ENCODE data around the gene GSN. TPM values are rescaled to one million over a fixed set of nuclear protein-coding genes. Genes with fewer than 3 reads are reported as not detected.

Gene GSN
- total RNA-seq, 1 donor from 2014 or later = 174 TPM

- no peak for TF ChIP-seq CTCF (conservative IDR thresholded peaks at IDR 0.05; ENCODE audit: low read depth, low read length)
- DNase-seq (ENCODE audit: low read depth) = no peak
- H3K4me3 ChIP-seq (ENCODE audit: low read depth, low read length) = no peak overlapping the region
Measured at GRCh38 chr9:121225240-121225639, 42.7 kb upstream of the GSN start.

GRCh38 chr9:121226175-121226574 lies 41.8 kb upstream of the GSN start:
- no peak overlapping the region for H3K4me3 ChIP-seq (ENCODE audit: low read depth, low read length)
- no peak for TF ChIP-seq CTCF (conservative IDR thresholded peaks at IDR 0.05; ENCODE audit: low read depth, low read length)
- DNase-seq (ENCODE audit: low read depth) = no peak

GRCh38 chr9:121227862-121228261 lies 40.1 kb upstream of the GSN start:
- no peak for TF ChIP-seq CTCF (conservative IDR thresholded peaks at IDR 0.05; ENCODE audit: low read depth, low read length)
- DNase-seq (ENCODE audit: low read depth) = no peak
- no peak overlapping the region for H3K4me3 ChIP-seq (ENCODE audit: low read depth, low read length)

- TF ChIP-seq CTCF (conservative IDR thresholded peaks at IDR 0.05; ENCODE audit: low read depth, low read length) = no peak
- DNase-seq (ENCODE audit: low read depth) = no peak
- H3K4me3 ChIP-seq (ENCODE audit: low read depth, low read length) = no peak overlapping the region
Measured at GRCh38 chr9:121230256-121230655, 37.7 kb upstream of the GSN start.

GRCh38 chr9:121232251-121232650 lies 35.7 kb upstream of the GSN start:
- no peak for DNase-seq (ENCODE audit: low read depth)
- no peak for TF ChIP-seq CTCF (conservative IDR thresholded peaks at IDR 0.05; ENCODE audit: low read depth, low read length)
- H3K4me3 ChIP-seq (ENCODE audit: low read depth, low read length) = no peak overlapping the region

GRCh38 chr9:121233906-121234831 lies 33.8 kb upstream of the GSN start:
- no peak for DNase-seq (ENCODE audit: low read depth)
- no peak overlapping the region for H3K4me3 ChIP-seq (ENCODE audit: low read depth, low read length)
- TF ChIP-seq CTCF (conservative IDR thresholded peaks at IDR 0.05; ENCODE audit: low read depth, low read length) = no peak

- DNase-seq (ENCODE audit: low read depth) = no peak
- no peak for TF ChIP-seq CTCF (conservative IDR thresholded peaks at IDR 0.05; ENCODE audit: low read depth, low read length)
- no peak overlapping the region for H3K4me3 ChIP-seq (ENCODE audit: low read depth, low read length)
Measured at GRCh38 chr9:121234832-121235161, 33.2 kb upstream of the GSN start.

Data from epithelial cell of proximal tubule (primary cell).